HEK293 (cell line): ENCODE data around the gene CUL3.

Experiments
- CTCF ChIA-PET: fragments of 350-600 bp; formaldehyde crosslinking; extraction: SDS; loops from one replicate; lab custom pipeline; 2021; ENCODE audit warnings: antibody characterized with exemption; lab: Yijun Ruan, JAX
- POLR2A ChIA-PET: fragments of 300-600 bp; formaldehyde crosslinking; extraction: SDS; loops from one replicate; lab custom pipeline; 2020; ENCODE audit warnings: antibody characterized with exemption, inconsistent platforms; lab: Yijun Ruan, JAX
- H3K27ac ChIP-seq: fragments of 200-500 bp; sonication (Bioruptor generic); 2 replicates; pipeline ENCODE4 v1.5.1; 2014; ENCODE audit warnings: low read depth, low read length, control low read depth, inconsistent platforms; ENCODE audit errors: extremely low read depth
- H3K36me3 ChIP-seq, 2 experiments: fragments of 200-500 bp in 1 of 2; sonication (Bioruptor generic) in 1 of 2; 1 replicate in 1 of 2; 2 replicates in 1 of 2; pipeline ENCODE4 v1.5.1; 2014 to 2017; ENCODE audit warnings: inconsistent platforms in 2 of 2, low read length in 2 of 2; ENCODE audit not compliant: control insufficient read depth in 2 of 2, insufficient read depth in 1 of 2
- H3K4me1 ChIP-seq: fragments of 200-500 bp; sonication (Bioruptor generic); 2 replicates; pipeline ENCODE4 v1.5.1; 2014; ENCODE audit warnings: mild to moderate bottlenecking, low read length, inconsistent platforms; ENCODE audit not compliant: control insufficient read depth, insufficient read depth
- H3K4me3 ChIP-seq: 2 replicates; pipeline ENCODE4 v1.5.1; 2011; ENCODE audit warnings: low read depth, mild to moderate bottlenecking, control low read depth, low read length, moderate library complexity
- H3K9me3 ChIP-seq: fragments of 200-500 bp; sonication (Bioruptor generic); 2 replicates; pipeline ENCODE4 v1.5.1; 2014; ENCODE audit warnings: low read depth, low read length, inconsistent platforms; ENCODE audit not compliant: control insufficient read depth, insufficient read depth
- HOXA7 ChIP-seq: sonication (generic); formaldehyde crosslinking; IDR thresholded peaks from 2 replicates; pipeline ENCODE4 v1.8.1; 2022; ENCODE audit warnings: missing genetic modification reagents, borderline replicate concordance
- IKZF3 ChIP-seq: fragments of 450-650 bp; IDR thresholded peaks from 2 replicates; pipeline ENCODE4 v1.5.0; 2018; ENCODE audit warnings: missing biosample characterization, mild to moderate bottlenecking, missing genetic modification characterization, moderate library complexity
- KLF8 ChIP-seq: fragments of 450-650 bp; formaldehyde crosslinking; IDR thresholded peaks from 2 replicates; pipeline ENCODE4 v1.5.1; 2016; ENCODE audit warnings: missing biosample characterization, missing genetic modification characterization
- SALL2 ChIP-seq: fragments of 450-650 bp; formaldehyde crosslinking; IDR thresholded peaks from 2 replicates; pipeline ENCODE4 v1.5.0; 2017; ENCODE audit warnings: missing biosample characterization, mild to moderate bottlenecking, missing genetic modification characterization, borderline replicate concordance
- ZNF112 ChIP-seq: fragments of 450-650 bp; formaldehyde crosslinking; IDR thresholded peaks from 2 replicates; pipeline ENCODE4 v1.5.0; 2017; ENCODE audit warnings: missing biosample characterization, missing genetic modification characterization
- ZNF19 ChIP-seq: fragments of 450-650 bp; formaldehyde crosslinking; IDR thresholded peaks from 2 replicates; pipeline ENCODE4; 2016; ENCODE audit warnings: missing biosample characterization, missing genetic modification characterization, low read depth
- ZNF202 ChIP-seq: fragments of 450-650 bp; formaldehyde crosslinking; IDR thresholded peaks from 2 replicates; pipeline ENCODE4 v1.5.1; 2016; ENCODE audit warnings: missing biosample characterization, missing genetic modification characterization, borderline replicate concordance
- ZNF335 ChIP-seq: fragments of 450-650 bp; formaldehyde crosslinking; conservative IDR thresholded peaks from 2 replicates; pipeline ENCODE4 v1.5.1; 2016; ENCODE audit warnings: missing biosample characterization, missing genetic modification characterization
- ZNF426 ChIP-seq: fragments of 450-650 bp; formaldehyde crosslinking; IDR thresholded peaks from 2 replicates; pipeline ENCODE4 v1.5.1; 2017; ENCODE audit warnings: missing biosample characterization, missing genetic modification characterization, mild to moderate bottlenecking, inconsistent platforms, moderate library complexity
- ZNF48 ChIP-seq: fragments of 450-650 bp; formaldehyde crosslinking; IDR thresholded peaks from 2 replicates; pipeline ENCODE4 v1.5.1; 2016; ENCODE audit warnings: missing biosample characterization, missing genetic modification characterization
- ZNF530 ChIP-seq: fragments of 450-650 bp; formaldehyde crosslinking; IDR thresholded peaks from 2 replicates; pipeline ENCODE4 v1.5.1; 2016; ENCODE audit warnings: low read depth, missing biosample characterization, missing genetic modification characterization
- ZNF624 ChIP-seq: fragments of 450-650 bp; formaldehyde crosslinking; IDR thresholded peaks from 2 replicates; pipeline ENCODE4 v1.5.1; 2017; ENCODE audit warnings: missing biosample characterization, missing genetic modification characterization
- ZNF785 ChIP-seq: fragments of 450-650 bp; formaldehyde crosslinking; IDR thresholded peaks from 2 replicates; pipeline ENCODE4 v1.5.1; 2016; ENCODE audit warnings: missing biosample characterization, missing genetic modification characterization
- ZNF830 ChIP-seq: fragments of 450-650 bp; IDR thresholded peaks from 2 replicates; pipeline ENCODE4 v1.5.0; 2018; ENCODE audit warnings: missing biosample characterization, missing genetic modification characterization, low read depth, mild to moderate bottlenecking, moderate library complexity
- ZSCAN30 ChIP-seq: fragments of 450-650 bp; IDR thresholded peaks from 2 replicates; pipeline ENCODE4 v1.5.1; 2018; ENCODE audit warnings: missing biosample characterization, mild to moderate bottlenecking, missing genetic modification characterization, moderate library complexity
- TF ChIP-seq, protein P1 (sequence below): fragments of 450-650 bp; formaldehyde crosslinking; IDR thresholded peaks from 2 replicates; pipeline ENCODE4 v1.5.1; 2016; ENCODE audit warnings: missing biosample characterization, missing genetic modification characterization
- TF ChIP-seq, protein P2 (sequence below): fragments of 450-650 bp; formaldehyde crosslinking; IDR thresholded peaks from 2 replicates; pipeline ENCODE4 v1.5.1; 2017; ENCODE audit warnings: missing biosample characterization, missing genetic modification characterization
- TF ChIP-seq, protein P3 (sequence below): fragments of 450-650 bp; formaldehyde crosslinking; IDR thresholded peaks from 2 replicates; pipeline ENCODE4 v1.5.1; 2016; ENCODE audit warnings: missing biosample characterization, missing genetic modification characterization
- TF ChIP-seq, protein P4 (sequence below): fragments of 450-650 bp; formaldehyde crosslinking; IDR thresholded peaks from 2 replicates; pipeline ENCODE4 v1.5.1; 2016; ENCODE audit warnings: missing biosample characterization, missing genetic modification characterization
- TF ChIP-seq, protein P5 (sequence below): fragments of 450-650 bp; formaldehyde crosslinking; IDR thresholded peaks from 2 replicates; pipeline ENCODE4 v1.5.1; 2016; ENCODE audit warnings: missing biosample characterization, missing genetic modification characterization

CUL3 gene

DNA sequence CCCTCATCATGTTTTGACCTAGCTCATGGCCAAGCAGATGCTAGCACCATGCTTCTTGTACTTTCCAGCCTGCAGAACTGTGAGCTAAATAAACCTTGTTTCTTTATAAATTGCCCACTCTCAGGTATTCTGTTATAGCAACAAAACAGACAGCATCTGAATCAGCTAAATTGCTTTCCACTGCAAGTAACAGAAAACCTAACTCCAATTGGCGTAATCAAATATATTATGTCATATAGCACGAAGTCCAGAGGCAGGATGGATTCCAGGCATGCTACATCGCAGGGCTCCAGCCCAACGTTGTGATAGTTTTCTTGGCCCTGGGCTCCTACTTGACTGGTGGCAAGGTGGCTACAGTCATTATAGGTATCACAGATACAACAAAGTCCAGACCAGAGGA is 10.4 kb upstream of the CUL3 start (continued):
- TF ChIP-seq, protein P1, sequence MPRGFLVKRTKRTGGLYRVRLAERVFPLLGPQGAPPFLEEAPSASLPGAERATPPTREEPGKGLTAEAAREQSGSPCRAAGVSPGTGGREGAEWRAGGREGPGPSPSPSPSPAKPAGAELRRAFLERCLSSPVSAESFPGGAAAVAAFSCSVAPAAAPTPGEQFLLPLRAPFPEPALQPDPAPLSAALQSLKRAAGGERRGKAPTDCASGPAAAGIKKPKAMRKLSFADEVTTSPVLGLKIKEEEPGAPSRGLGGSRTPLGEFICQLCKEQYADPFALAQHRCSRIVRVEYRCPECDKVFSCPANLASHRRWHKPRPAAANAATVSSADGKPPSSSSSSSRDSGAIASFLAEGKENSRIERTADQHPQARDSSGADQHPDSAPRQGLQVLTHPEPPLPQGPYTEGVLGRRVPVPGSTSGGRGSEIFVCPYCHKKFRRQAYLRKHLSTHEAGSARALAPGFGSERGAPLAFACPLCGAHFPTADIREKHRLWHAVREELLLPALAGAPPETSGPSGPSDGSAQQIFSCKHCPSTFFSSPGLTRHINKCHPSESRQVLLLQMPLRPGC (tag by site-specific recombination): no peak
- TF ChIP-seq ZSCAN30 (tag by site-specific recombination) (no peak), ZNF785 (no peak), SALL2 (tag by site-specific recombination) (no peak), ZNF426 (tag by site-specific recombination) (no peak), ZNF530 (tag by site-specific recombination) (no peak)

DNA sequence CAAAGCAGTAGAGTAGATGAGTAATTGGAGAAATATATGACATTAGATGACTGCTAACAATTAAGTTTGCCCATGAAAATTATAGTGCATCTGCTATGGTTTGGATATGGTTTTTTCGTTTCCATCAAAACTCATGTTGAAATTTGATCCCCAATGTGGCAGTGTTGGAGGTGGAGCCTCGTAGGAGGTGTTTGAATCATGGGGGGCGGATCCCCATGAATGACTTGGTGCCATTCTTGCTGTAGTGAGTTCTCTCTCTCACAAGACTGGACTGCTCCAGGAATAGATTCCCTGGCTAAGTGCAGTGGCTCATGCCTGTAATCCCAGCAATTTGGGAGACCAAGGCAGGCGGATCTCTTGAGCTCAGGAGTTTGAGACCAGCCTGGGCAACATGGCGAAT is 9.7 kb upstream of the CUL3 start:
- Histone ChIP-seq H3K9me3 (no peaks in the 10 kb centered on the region), H3K27ac (no peak overlapping the region), H3K4me3 (no peak overlapping the region), H3K36me3 (no peaks in the 10 kb centered on the region)
- POLR2A ChIA-PET: no interaction called here
- TF ChIP-seq ZNF624: no peak
- TF ChIP-seq, all 188 proteins: peak for 0
- CTCF ChIA-PET: no interaction called here
- H3K4me1 ChIP-seq: no peaks in the 10 kb centered on the region

DNA sequence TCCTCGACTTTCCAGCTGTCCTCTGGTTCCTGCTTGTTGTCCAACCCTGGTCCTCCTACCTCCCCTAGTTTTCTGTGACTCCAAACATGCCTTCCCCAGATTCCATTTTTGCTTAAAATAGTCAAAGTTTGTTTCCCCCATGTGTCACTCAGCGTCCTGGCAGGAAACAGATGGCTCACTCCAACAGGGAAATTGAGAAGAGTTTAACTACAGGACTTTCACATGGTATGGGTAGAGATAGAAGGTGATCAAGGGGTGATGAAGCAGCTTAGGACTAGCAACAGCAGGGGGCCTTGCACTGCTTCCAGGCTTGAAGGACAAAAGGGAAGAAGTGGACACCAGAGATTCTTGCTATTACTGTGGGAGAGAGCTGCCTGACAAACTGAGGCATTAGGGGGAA is 6.1 kb upstream of the CUL3 start:
- no peaks in the 10 kb centered on the region for H3K36me3 ChIP-seq
- H3K9me3 ChIP-seq: no peaks in the 10 kb centered on the region
- ChIA-PET CTCF (interaction anchor here (1.1 kb wide), 1 partner anchor 55 kb away, joined by 4 read pairs; no protein-coding TSS in a partner anchor), POLR2A (no interaction called here)
- H3K4me3 ChIP-seq: no peak overlapping the region
- H3K27ac ChIP-seq: no peak overlapping the region
- TF ChIP-seq ZNF202 (tag by site-specific recombination) (no peak), IKZF3 (no peak), HOXA7 (no peak), ZNF19 (no peak), ZNF48 (no peak)
- peaks cover 2% of the 10 kb centered on the region; the same call in 1 of the 2 replicates for H3K4me1 ChIP-seq

DNA sequence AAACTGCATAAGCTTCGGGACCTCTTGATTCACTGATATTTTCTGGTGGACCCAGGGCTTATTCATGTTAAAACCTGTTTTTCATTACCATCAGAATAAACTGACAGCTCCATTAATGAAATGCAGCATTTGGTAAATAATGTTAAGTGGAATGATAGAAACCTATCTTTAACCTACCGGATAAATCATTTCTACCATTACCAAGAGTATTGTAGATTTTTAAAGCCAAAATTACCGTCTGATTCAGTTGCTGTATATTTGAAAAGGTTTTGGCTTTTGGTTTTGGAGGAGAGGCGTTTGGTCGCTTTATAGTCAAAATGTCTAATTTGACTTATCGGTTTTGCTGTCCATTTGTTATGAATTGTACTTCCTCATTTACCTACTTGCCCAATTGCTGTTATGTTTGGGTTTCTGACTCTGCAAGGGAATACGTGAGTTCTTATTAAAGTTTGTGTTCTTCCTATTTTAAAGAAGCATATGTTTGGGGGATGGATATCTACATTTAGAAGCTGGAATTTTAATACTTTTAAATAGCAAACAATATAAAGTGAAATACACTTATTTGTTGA is 1.0 kb upstream of the CUL3 start:
- H3K4me1 ChIP-seq: peaks cover 2% of the 10 kb centered on the region; the same call in 1 of the 2 replicates
- peak overlapping the region; percentile 58 for H3K4me3 ChIP-seq
- CTCF ChIA-PET: interaction anchor here (0.7 to 1.0 kb wide), 2 partner anchors 61 to 113 kb away, joined by 3 read pairs; no protein-coding TSS in a partner anchor
- peaks cover 0 to 11% of the 10 kb centered on the region in 2 experiments; a peak in 2 of 3 replicates for H3K36me3 ChIP-seq
- peak overlapping the region; percentile 48; the same call in 1 of the 2 replicates for H3K27ac ChIP-seq
- POLR2A ChIA-PET: interaction anchor here (0.7 to 1.5 kb wide), 9 partner anchors 11 to 324 kb away, joined by 3 to 4 read pairs (median 3); no protein-coding TSS in a partner anchor
- H3K9me3 ChIP-seq: no peaks in the 10 kb centered on the region
- no peak for TF ChIP-seq KLF8 (tag by site-specific recombination)
- TF ChIP-seq, protein P2, sequence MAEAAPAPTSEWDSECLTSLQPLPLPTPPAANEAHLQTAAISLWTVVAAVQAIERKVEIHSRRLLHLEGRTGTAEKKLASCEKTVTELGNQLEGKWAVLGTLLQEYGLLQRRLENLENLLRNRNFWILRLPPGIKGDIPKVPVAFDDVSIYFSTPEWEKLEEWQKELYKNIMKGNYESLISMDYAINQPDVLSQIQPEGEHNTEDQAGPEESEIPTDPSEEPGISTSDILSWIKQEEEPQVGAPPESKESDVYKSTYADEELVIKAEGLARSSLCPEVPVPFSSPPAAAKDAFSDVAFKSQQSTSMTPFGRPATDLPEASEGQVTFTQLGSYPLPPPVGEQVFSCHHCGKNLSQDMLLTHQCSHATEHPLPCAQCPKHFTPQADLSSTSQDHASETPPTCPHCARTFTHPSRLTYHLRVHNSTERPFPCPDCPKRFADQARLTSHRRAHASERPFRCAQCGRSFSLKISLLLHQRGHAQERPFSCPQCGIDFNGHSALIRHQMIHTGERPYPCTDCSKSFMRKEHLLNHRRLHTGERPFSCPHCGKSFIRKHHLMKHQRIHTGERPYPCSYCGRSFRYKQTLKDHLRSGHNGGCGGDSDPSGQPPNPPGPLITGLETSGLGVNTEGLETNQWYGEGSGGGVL (tag by site-specific recombination): no peak
- TF ChIP-seq, protein P3, sequence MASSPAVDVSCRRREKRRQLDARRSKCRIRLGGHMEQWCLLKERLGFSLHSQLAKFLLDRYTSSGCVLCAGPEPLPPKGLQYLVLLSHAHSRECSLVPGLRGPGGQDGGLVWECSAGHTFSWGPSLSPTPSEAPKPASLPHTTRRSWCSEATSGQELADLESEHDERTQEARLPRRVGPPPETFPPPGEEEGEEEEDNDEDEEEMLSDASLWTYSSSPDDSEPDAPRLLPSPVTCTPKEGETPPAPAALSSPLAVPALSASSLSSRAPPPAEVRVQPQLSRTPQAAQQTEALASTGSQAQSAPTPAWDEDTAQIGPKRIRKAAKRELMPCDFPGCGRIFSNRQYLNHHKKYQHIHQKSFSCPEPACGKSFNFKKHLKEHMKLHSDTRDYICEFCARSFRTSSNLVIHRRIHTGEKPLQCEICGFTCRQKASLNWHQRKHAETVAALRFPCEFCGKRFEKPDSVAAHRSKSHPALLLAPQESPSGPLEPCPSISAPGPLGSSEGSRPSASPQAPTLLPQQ (tag by site-specific recombination): no peak
- no peak for TF ChIP-seq ZNF830 (tag by site-specific recombination)
- TF ChIP-seq, protein P4, sequence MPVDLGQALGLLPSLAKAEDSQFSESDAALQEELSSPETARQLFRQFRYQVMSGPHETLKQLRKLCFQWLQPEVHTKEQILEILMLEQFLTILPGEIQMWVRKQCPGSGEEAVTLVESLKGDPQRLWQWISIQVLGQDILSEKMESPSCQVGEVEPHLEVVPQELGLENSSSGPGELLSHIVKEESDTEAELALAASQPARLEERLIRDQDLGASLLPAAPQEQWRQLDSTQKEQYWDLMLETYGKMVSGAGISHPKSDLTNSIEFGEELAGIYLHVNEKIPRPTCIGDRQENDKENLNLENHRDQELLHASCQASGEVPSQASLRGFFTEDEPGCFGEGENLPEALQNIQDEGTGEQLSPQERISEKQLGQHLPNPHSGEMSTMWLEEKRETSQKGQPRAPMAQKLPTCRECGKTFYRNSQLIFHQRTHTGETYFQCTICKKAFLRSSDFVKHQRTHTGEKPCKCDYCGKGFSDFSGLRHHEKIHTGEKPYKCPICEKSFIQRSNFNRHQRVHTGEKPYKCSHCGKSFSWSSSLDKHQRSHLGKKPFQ (tag by site-specific recombination): 0 out of 2 replicates have a peak, but pooled peaks have one; percentile 2
- TF ChIP-seq, protein P5, sequence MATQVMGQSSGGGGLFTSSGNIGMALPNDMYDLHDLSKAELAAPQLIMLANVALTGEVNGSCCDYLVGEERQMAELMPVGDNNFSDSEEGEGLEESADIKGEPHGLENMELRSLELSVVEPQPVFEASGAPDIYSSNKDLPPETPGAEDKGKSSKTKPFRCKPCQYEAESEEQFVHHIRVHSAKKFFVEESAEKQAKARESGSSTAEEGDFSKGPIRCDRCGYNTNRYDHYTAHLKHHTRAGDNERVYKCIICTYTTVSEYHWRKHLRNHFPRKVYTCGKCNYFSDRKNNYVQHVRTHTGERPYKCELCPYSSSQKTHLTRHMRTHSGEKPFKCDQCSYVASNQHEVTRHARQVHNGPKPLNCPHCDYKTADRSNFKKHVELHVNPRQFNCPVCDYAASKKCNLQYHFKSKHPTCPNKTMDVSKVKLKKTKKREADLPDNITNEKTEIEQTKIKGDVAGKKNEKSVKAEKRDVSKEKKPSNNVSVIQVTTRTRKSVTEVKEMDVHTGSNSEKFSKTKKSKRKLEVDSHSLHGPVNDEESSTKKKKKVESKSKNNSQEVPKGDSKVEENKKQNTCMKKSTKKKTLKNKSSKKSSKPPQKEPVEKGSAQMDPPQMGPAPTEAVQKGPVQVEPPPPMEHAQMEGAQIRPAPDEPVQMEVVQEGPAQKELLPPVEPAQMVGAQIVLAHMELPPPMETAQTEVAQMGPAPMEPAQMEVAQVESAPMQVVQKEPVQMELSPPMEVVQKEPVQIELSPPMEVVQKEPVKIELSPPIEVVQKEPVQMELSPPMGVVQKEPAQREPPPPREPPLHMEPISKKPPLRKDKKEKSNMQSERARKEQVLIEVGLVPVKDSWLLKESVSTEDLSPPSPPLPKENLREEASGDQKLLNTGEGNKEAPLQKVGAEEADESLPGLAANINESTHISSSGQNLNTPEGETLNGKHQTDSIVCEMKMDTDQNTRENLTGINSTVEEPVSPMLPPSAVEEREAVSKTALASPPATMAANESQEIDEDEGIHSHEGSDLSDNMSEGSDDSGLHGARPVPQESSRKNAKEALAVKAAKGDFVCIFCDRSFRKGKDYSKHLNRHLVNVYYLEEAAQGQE (tag by site-specific recombination): no peak
- no peak for TF ChIP-seq ZNF112 (tag by site-specific recombination)
- peak; percentile 43; the same call in 1 of the 2 replicates for TF ChIP-seq ZNF335
